T1000 (cell line): ENCODE results near the gene STARD6.
"Not testable (repeated sequence)": the region's sequence is repeated elsewhere in the genome, so short reads cannot be mapped to it uniquely, and the experiment has no call there.

ENCODE experiments used
- DNase-seq: peaks from one replicate; lab custom pipeline; 2025; ENCODE audit warnings: mixed read lengths; lab: John Stamatoyannopoulos, UW

STARD6 gene, protein sequence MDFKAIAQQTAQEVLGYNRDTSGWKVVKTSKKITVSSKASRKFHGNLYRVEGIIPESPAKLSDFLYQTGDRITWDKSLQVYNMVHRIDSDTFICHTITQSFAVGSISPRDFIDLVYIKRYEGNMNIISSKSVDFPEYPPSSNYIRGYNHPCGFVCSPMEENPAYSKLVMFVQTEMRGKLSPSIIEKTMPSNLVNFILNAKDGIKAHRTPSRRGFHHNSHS

DNA sequence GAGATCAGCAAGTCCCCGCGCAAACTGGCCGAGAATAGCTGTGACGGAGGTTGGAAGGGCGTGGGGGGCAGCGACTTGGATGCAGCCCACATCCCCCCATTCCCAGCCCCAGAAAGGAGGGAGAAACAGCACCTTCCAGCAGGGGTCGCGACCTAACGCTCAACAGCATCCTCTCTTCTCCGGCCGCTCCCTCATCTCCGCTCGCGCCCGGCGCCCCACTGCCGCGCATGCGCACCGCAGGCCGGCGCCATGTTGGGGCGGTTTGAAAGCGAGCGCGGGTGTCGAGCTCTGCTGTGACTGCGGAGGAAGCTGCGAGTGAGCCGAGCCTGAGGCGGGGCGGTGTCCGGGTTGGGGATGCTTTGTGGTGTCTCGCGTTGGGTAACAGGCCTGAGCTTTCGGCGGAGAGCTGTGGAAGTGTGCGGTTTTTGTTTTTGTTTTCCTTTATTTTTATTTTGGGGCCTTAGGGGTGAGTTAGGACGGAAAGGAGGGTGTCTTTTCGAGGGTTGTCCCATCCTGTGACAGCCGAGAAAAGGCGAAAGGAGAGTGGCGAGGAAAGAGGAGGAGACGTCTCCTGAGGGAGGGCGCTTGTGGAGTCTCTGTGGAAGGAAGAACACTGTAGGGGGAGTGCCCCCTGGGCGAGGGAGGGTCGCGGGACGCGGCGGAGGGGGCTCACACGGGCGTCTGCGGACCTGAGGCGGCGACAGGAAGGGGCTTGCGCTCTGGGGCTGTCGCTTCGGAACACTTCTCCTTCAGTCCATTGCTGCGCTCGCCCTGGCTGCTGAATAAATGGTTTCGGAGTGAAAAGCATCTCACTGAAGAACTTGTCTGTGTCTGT is at the start of gene STARD6, which contains the start of gene C18orf54:
Gene STARD6 (minus strand): TSS at position 199 of the 835 bp plus-strand sequence. CDS start 3,285 bp downstream, outside the sequence.
Gene C18orf54 (plus strand): TSS at position 247 of the 835 bp plus-strand sequence. CDS start 2,667 bp downstream, outside the sequence.
- peak; percentile 58 for DNase-seq

DNA sequence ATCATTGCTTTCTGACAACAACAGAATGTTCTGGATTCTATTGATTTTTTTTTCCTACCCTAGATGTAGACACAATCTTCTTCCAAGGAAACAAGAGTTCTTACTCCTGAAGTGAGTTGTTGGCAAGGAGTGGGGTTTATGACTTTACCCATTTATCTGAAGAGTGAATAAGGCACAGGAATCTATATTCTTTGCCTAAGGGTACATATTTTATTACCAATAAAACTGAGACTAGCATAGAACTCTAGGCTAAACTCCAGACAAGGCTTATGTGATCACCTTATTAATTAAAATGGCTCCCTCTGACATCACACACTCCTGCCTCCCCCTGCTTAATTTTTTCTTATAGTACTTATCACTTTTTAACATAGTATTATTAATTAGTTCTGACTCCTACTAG is 47.6 kb upstream of the STARD6 start:
- DNase-seq = no peak

- DNase-seq = no peak
Measured at GRCh38 chr18:54396760-54397159, 39.1 kb upstream of the STARD6 start.

GRCh38 chr18:54393648-54394294 is 36.1 kb upstream of the STARD6 start:
- DNase-seq = no peak

DNA sequence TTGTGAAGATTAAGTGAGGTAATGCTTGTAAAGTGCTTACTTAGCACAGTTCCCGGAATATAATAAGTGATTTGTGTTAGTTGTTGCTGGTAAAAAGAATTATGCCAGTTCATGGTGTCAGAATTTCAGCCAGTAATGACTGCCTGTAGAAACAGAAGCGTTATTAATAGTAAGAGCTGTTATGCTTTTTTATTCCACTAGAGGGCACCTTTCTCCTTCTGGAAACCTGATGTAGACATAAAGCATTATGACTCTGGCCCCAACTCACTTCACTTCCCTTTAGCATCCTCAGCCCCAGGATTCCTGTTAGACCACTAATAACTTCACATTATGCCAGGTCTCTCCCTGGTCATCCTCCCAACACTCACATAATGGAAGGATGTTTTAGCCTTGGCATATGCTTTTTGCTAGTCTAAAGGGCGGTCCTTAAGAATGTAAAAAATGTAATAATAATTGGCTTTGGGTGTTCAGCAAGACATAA is 34.9 kb upstream of the STARD6 start:
- DNase-seq = no peak

DNA sequence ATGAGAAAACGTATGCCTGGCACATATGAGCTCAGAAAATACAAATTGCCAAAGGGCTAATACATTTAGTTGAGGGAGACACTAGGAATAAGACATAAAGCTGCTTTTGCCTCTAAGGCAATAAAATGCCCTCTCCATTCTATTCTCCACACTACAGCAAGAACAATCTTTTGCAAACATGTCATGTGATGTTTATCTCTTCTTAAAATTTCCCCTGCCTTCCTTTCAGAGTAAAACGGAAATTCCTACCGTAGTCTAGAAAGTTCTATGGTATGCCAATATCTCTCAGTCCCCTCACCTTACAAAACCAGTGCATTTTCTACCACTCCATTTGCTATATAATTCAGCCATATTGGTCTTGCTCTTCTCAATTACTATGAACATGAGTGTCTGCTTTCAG is 33.2 kb upstream of the STARD6 start:
- DNase-seq = no peak

DNA sequence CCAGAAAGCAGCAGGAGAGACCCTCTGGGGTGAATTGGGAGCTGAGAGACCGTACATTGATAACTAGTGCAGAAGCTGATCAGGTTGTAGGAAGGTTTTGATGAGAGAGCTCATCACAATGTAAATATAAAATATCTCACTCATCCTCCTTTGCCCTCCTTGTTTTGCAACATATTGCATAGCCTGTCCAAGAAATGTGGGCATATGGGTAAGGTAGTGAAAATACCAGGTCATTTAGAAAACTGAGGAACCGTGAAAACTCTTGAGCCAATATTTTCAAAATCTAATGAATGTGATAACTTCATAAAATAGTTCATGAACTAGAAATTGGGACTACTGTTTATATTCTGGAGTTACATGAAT is 31.5 kb upstream of the STARD6 start:
- no peak for DNase-seq

DNA sequence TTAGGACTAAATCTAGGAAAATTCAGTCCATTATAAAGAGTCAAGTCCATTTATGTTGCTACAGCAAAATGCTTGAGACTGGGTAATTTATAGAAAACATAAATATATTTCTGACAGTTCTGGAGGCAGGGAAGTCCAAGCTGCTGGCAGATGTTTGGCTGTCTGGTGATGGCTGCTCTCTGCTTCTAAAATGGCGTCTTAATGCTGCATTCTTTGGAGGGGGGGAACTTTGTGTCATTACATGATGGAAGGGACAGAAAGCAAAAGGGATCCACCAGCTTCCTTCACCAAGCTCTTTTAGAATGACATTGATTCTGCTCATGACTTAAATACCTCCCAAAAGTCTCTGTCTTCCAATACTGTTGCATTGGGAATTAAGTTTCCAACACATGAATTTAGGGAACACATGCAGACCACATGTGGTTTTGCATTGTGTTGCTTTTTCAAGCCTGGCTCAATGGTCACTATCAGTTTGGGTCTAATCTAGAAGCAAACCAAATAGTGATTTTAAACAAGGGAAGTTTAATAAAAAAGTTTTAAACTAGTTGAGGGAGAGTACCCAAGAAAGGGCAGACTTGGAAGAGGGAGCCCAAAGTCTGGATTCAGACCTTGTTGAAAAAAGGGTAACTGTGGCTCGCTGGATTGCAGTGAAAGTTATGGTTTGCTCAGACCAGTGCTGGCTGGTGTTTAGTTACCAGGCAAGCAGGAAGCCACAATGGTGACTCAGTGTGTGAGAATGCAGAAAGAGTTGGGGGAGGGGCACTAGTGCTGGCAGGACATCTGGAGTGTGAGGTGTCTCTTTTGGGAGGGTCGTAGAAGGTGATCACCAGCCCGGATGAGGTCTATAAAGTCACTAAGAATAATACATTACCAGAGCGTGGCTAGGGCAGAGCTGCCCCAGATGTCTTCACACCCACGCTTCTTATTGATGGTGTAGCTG is 30.8 kb upstream of the STARD6 start:
- DNase-seq = peak; percentile 41

DNA sequence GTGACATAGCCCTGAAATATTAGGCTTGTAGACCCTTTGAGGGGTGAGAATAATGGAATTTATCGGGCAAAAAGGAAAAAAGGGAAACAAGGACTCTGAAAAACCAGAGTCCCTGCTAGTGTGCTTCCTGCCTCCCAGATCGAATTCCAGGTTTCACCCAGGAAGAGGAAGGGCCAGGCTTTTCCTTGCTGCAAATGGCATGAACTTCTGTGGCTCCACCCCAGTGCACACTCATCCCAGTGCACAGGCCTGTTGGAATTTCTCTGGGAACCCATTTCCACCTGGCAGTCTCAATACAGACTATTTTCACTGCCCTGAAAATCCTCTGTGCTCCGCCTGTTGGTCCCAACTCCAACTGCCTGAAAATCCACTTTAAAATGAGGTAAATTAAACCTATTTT is 30.0 kb upstream of the STARD6 start:
- no peak for DNase-seq

- not testable (repeated sequence) for DNase-seq
Measured at GRCh38 chr18:54386800-54387495, 29.3 kb upstream of the STARD6 start.

- DNase-seq = no peak
Measured at GRCh38 chr18:54386043-54386442, 28.4 kb upstream of the STARD6 start.

GRCh38 chr18:54382733-54383252 is 25.1 kb upstream of the STARD6 start:
- no peak for DNase-seq

GRCh38 chr18:54382076-54382475 is 24.4 kb upstream of the STARD6 start:
- DNase-seq = no peak

- no peak for DNase-seq
Measured at GRCh38 chr18:54381640-54382039, 24.0 kb upstream of the STARD6 start.

- DNase-seq = no peak
Measured at GRCh38 chr18:54378057-54378456, 20.4 kb upstream of the STARD6 start.

- DNase-seq = no peak
Measured at GRCh38 chr18:54360406-54360805, 2.7 kb upstream of the STARD6 start.

GRCh38 chr18:54359233-54359632 is 1.6 kb upstream of the STARD6 start:
- DNase-seq = no peak

GRCh38 chr18:54358495-54359040 is 910 bp upstream of the STARD6 start:
- DNase-seq = no peak

DNA sequence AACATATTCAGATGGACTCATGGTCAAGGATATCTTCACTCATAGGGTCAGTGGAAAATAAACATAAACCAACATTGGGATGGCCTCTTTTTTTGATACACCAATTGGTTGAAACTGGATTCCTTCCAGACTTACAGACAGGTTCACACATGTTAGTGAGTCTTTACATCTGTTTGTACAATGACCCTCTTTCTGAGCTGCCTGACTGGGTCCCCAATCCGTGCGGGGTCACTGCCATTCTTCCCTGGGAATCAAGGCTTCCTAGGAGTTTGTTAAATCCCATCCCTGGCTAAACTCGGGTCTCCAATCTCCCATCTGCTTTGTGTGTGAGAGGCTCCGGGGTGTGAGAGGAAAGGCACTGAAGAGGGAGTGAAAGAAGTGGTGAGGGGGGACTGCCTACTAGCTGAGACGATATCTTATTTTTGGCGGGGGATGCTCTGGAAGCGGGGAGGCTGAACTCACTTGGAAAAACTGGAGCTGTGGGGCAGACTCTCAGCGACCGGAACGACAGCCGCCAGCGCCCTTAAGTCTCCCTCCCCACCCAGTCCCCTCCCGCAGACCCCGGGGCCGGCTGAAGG is 487 bp downstream of the STARD6 start:
- no peak for DNase-seq

GRCh38 chr18:54351186-54351585 is 6.5 kb downstream of the STARD6 start:
- DNase-seq = no peak
